ENCODE data around the gene CACUL1. TPM values are rescaled to one million over a fixed set of nuclear protein-coding genes. Genes with fewer than 3 reads are reported as not detected.
"Not testable (repeated sequence)": the region's sequence is repeated elsewhere in the genome, so short reads cannot be mapped to it uniquely, and the experiment has no call there.

CACUL1 gene
- total RNA-seq, 2 donors from 2014 or later: 26.1 to 29.8 TPM

GRCh38 chr10:118663176-118663575 is 91.6 kb downstream of the CACUL1 start:
- DNase-seq (no peak), ATAC-seq (replicated peaks in 1 of 2) (no peak)
- Mint-ChIP-seq H3K4me3 (no peak overlapping the region), H3K4me1 (ENCODE audit: low read depth) (peaks cover 35% of the 10 kb centered on the region), H3K27me3 (ENCODE audit: low read depth) (no peaks in the 10 kb centered on the region), H3K9me3 (peaks cover 5 to 8% of the 10 kb centered on the region in 2 donors), H3K27ac (no peak overlapping the region), H3K36me3 (ENCODE audit: insufficient read depth in 2 of 2) (peaks cover 5 to 7% of the 10 kb centered on the region in 2 donors)

- Mint-ChIP-seq H3K4me1 (ENCODE audit: low read depth) (peaks cover 40% of the 10 kb centered on the region), H3K4me3 (no peak overlapping the region), H3K27me3 (ENCODE audit: low read depth) (no peaks in the 10 kb centered on the region), H3K9me3 (peaks cover 5 to 8% of the 10 kb centered on the region in 2 donors), H3K27ac (no peak overlapping the region), H3K36me3 (ENCODE audit: insufficient read depth in 2 of 2) (peaks cover 5 to 7% of the 10 kb centered on the region in 2 donors)
- DNase-seq: no peak
- no peak for ATAC-seq (replicated peaks in 1 of 2)
These were observed 92.3 kb downstream of the CACUL1 start for GRCh38 chr10:118662228-118663035.

- Mint-ChIP-seq H3K4me1 (ENCODE audit: low read depth) (peaks cover 39% of the 10 kb centered on the region), H3K27ac (no peak overlapping the region), H3K9me3 (peaks cover 12 to 13% of the 10 kb centered on the region in 2 donors), H3K27me3 (ENCODE audit: low read depth) (no peaks in the 10 kb centered on the region), H3K36me3 (ENCODE audit: insufficient read depth in 2 of 2) (peaks cover 7% of the 10 kb centered on the region in 2 donors), H3K4me3 (no peak overlapping the region)
- DNase-seq (no peak), ATAC-seq (replicated peaks in 1 of 2) (no peak)
These were observed 96.0 kb downstream of the CACUL1 start for GRCh38 chr10:118658762-118659161.

GRCh38 chr10:118658168-118658567 is 96.6 kb downstream of the CACUL1 start:
- not testable (repeated sequence) for DNase-seq; H3K27ac Mint-ChIP-seq; H3K27me3 Mint-ChIP-seq (ENCODE audit: low read depth); ATAC-seq (replicated peaks in 1 of 2); H3K36me3 Mint-ChIP-seq (ENCODE audit: insufficient read depth in 2 of 2)
- Mint-ChIP-seq H3K9me3 (peaks cover 12% of the 10 kb centered on the region in 2 donors), H3K4me3 (peak overlapping the region in 1 of 2 donors; percentile 4), H3K4me1 (ENCODE audit: low read depth) (peaks cover 37% of the 10 kb centered on the region)

GRCh38 chr10:118645294-118645693 is 109.5 kb downstream of the CACUL1 start:
- not testable (repeated sequence) for H3K4me3 Mint-ChIP-seq; H3K4me1 Mint-ChIP-seq (ENCODE audit: low read depth); H3K36me3 Mint-ChIP-seq (ENCODE audit: insufficient read depth in 2 of 2); H3K27ac Mint-ChIP-seq; ATAC-seq (replicated peaks in 1 of 2); H3K27me3 Mint-ChIP-seq (ENCODE audit: low read depth); DNase-seq
- H3K9me3 Mint-ChIP-seq: peaks cover 7 to 15% of the 10 kb centered on the region in 2 donors

- H3K27ac Mint-ChIP-seq: no peak overlapping the region
- peaks cover 1 to 2% of the 10 kb centered on the region in 2 donors for H3K36me3 Mint-ChIP-seq (ENCODE audit: insufficient read depth in 2 of 2)
- no peaks in the 10 kb centered on the region for H3K27me3 Mint-ChIP-seq (ENCODE audit: low read depth)
- H3K4me1 Mint-ChIP-seq (ENCODE audit: low read depth): no peaks in the 10 kb centered on the region
- no peak overlapping the region for H3K4me3 Mint-ChIP-seq
- H3K9me3 Mint-ChIP-seq: peaks cover 2 to 7% of the 10 kb centered on the region in 2 donors
- DNase-seq (no peak), ATAC-seq (replicated peaks in 1 of 2) (no peak)
These were observed 112.5 kb downstream of the CACUL1 start for GRCh38 chr10:118642228-118642627.

GRCh38 chr10:118638680-118639079 is 116.1 kb downstream of the CACUL1 start:
- DNase-seq (no peak), ATAC-seq (replicated peaks in 1 of 2) (no peak)
- H3K9me3 Mint-ChIP-seq: peaks cover 2 to 7% of the 10 kb centered on the region in 2 donors
- no peak overlapping the region for H3K27ac Mint-ChIP-seq
- no peak overlapping the region for H3K4me3 Mint-ChIP-seq
- no peaks in the 10 kb centered on the region for H3K4me1 Mint-ChIP-seq (ENCODE audit: low read depth)
- peaks cover 0 to 2% of the 10 kb centered on the region in 2 donors for H3K36me3 Mint-ChIP-seq (ENCODE audit: insufficient read depth in 2 of 2)
- H3K27me3 Mint-ChIP-seq (ENCODE audit: low read depth): no peaks in the 10 kb centered on the region

- Mint-ChIP-seq H3K27me3 (ENCODE audit: low read depth) (no peaks in the 10 kb centered on the region), H3K36me3 (ENCODE audit: insufficient read depth in 2 of 2) (peaks cover 0 to 2% of the 10 kb centered on the region in 2 donors), H3K9me3 (peaks cover 2 to 5% of the 10 kb centered on the region in 2 donors), H3K4me3 (no peak overlapping the region), H3K27ac (no peak overlapping the region), H3K4me1 (ENCODE audit: low read depth) (no peaks in the 10 kb centered on the region)
- ATAC-seq (replicated peaks in 1 of 2) (no peak), DNase-seq (no peak)
These were observed 118.9 kb downstream of the CACUL1 start for GRCh38 chr10:118635674-118636402.

- no peaks in the 10 kb centered on the region for H3K4me1 Mint-ChIP-seq (ENCODE audit: low read depth)
- H3K27ac Mint-ChIP-seq: no peak overlapping the region
- H3K27me3 Mint-ChIP-seq (ENCODE audit: low read depth): no peaks in the 10 kb centered on the region
- no peaks in the 10 kb centered on the region for H3K36me3 Mint-ChIP-seq (ENCODE audit: insufficient read depth in 2 of 2)
- no peak overlapping the region for H3K4me3 Mint-ChIP-seq
- H3K9me3 Mint-ChIP-seq: no peaks in the 10 kb centered on the region
- DNase-seq (no peak), ATAC-seq (replicated peaks in 1 of 2) (no peak)
These were observed 121.0 kb downstream of the CACUL1 start for GRCh38 chr10:118633786-118634185.

- no peak for ATAC-seq (replicated peaks in 1 of 2)
- no peaks in the 10 kb centered on the region for H3K9me3 Mint-ChIP-seq
- no peaks in the 10 kb centered on the region for H3K4me1 Mint-ChIP-seq (ENCODE audit: low read depth)
- H3K36me3 Mint-ChIP-seq (ENCODE audit: insufficient read depth in 2 of 2): no peaks in the 10 kb centered on the region
- no peaks in the 10 kb centered on the region for H3K27me3 Mint-ChIP-seq (ENCODE audit: low read depth)
- H3K27ac Mint-ChIP-seq: no peak overlapping the region
- H3K4me3 Mint-ChIP-seq: no peak overlapping the region
- DNase-seq: no peak
These were observed 125.6 kb downstream of the CACUL1 start for GRCh38 chr10:118629211-118629610.

GRCh38 chr10:118628397-118628796 is 126.4 kb downstream of the CACUL1 start:
- no peaks in the 10 kb centered on the region for H3K9me3 Mint-ChIP-seq
- ATAC-seq (replicated peaks in 1 of 2) (no peak), DNase-seq (no peak)
- no peak overlapping the region for H3K27ac Mint-ChIP-seq
- H3K4me3 Mint-ChIP-seq: no peak overlapping the region
- no peaks in the 10 kb centered on the region for H3K4me1 Mint-ChIP-seq (ENCODE audit: low read depth)
- H3K27me3 Mint-ChIP-seq (ENCODE audit: low read depth): no peaks in the 10 kb centered on the region
- no peaks in the 10 kb centered on the region for H3K36me3 Mint-ChIP-seq (ENCODE audit: insufficient read depth in 2 of 2)

- peaks cover 1% of the 10 kb centered on the region for H3K4me1 Mint-ChIP-seq (ENCODE audit: low read depth)
- DNase-seq (no peak), ATAC-seq (replicated peaks in 1 of 2) (no peak)
- H3K36me3 Mint-ChIP-seq (ENCODE audit: insufficient read depth in 2 of 2): no peaks in the 10 kb centered on the region
- no peak overlapping the region for H3K4me3 Mint-ChIP-seq
- no peaks in the 10 kb centered on the region for H3K27me3 Mint-ChIP-seq (ENCODE audit: low read depth)
- no peak overlapping the region for H3K27ac Mint-ChIP-seq
- H3K9me3 Mint-ChIP-seq: no peaks in the 10 kb centered on the region
These were observed 127.8 kb downstream of the CACUL1 start for GRCh38 chr10:118626953-118627352.

All from activated T-cell treated with anti-CD3 and anti-CD28 coated beads, Interleukin-2, amount 50 U/mL, for 72 hours (primary cell).